WTC11 (cell line): ENCODE data around the gene SEMA7A. TPM values are rescaled to one million over a fixed set of nuclear protein-coding genes. Genes with fewer than 3 reads are reported as not detected.

Experiments
- ATAC-seq: fragments of 200-7000 bp; cut with Tn5 transposase; 2 replicates; pipeline ENCODE4 v1.10.0; 2021; ENCODE audit warnings: mild to moderate bottlenecking, moderate library complexity
- CTCF ChIA-PET: fragments of 300-600 bp; sonication (Branson Sonifier 250); formaldehyde crosslinking; loops from one replicate; lab custom pipeline; 2021; ENCODE audit warnings: antibody characterized with exemption; lab: Charles Lee
- POLR2A ChIA-PET: fragments of 350-600 bp; sonication (Branson Sonifier 250); formaldehyde crosslinking; loops from one replicate; lab custom pipeline; 2021; ENCODE audit warnings: antibody characterized with exemption; lab: Charles Lee
- DNase-seq: peaks from one replicate; pipeline ENCODE4 v3.0.0; 2021; ENCODE audit warnings: low spot score
- H3K27ac Mint-ChIP-seq: 2 replicates; pipeline ENCODE4 v1.8.0; 2021; ENCODE audit warnings: mixed read lengths
- H3K27me3 Mint-ChIP-seq: 2 replicates; pipeline ENCODE4 v1.8.0; 2021; ENCODE audit warnings: low read depth, mild to moderate bottlenecking, moderate library complexity, mixed read lengths
- H3K36me3 Mint-ChIP-seq: 2 replicates; pipeline ENCODE4 v1.8.0; 2021; ENCODE audit warnings: mixed read lengths
- H3K4me1 Mint-ChIP-seq: 2 replicates; pipeline ENCODE4 v1.8.0; 2022; ENCODE audit warnings: mixed read lengths
- H3K4me3 Mint-ChIP-seq: 2 replicates; pipeline ENCODE4 v1.8.0; 2021; ENCODE audit warnings: mild to moderate bottlenecking, moderate library complexity, mixed read lengths
- H3K9me3 Mint-ChIP-seq: 2 replicates; pipeline ENCODE4 v1.8.0; 2021; ENCODE audit warnings: mixed read lengths
- ATF1 ChIP-seq: sonication (generic); formaldehyde crosslinking; IDR thresholded peaks from 2 replicates; pipeline ENCODE4 v1.8.1; 2023; ENCODE audit warnings: mild to moderate bottlenecking, moderate library complexity, missing genetic modification reagents
- ATF2 ChIP-seq: sonication (generic); formaldehyde crosslinking; IDR thresholded peaks from 2 replicates; pipeline ENCODE4 v1.8.1; 2022; ENCODE audit warnings: low read depth, missing genetic modification reagents, borderline replicate concordance
- CBFB ChIP-seq: sonication (generic); formaldehyde crosslinking; IDR thresholded peaks from 2 replicates; pipeline ENCODE4 v1.8.1; 2022; ENCODE audit warnings: mild to moderate bottlenecking, low read depth, missing genetic modification reagents
- E2F1 ChIP-seq: sonication (generic); formaldehyde crosslinking; IDR thresholded peaks from 2 replicates; pipeline ENCODE4 v1.8.0; 2022; ENCODE audit warnings: mild to moderate bottlenecking, missing genetic modification reagents
- E2F4 ChIP-seq: sonication (generic); formaldehyde crosslinking; IDR thresholded peaks from 2 replicates; pipeline ENCODE4 v1.8.1; 2022; ENCODE audit warnings: low read depth, mild to moderate bottlenecking, moderate library complexity, missing genetic modification reagents, borderline replicate concordance
- GRHL2 ChIP-seq: fragments of 250-450 bp; sonication (Bioruptor Pico); IDR thresholded peaks from 2 replicates; pipeline ENCODE4 v1.8.0; 2022; ENCODE audit warnings: mild to moderate bottlenecking, moderate library complexity; ENCODE audit not compliant: insufficient replicate concordance, severe bottlenecking
- JAZF1 ChIP-seq: fragments of 250-450 bp; sonication (Bioruptor Pico); IDR thresholded peaks from 2 replicates; pipeline ENCODE4 v1.9.0; 2021; ENCODE audit warnings: moderate library complexity, mild to moderate bottlenecking, inconsistent platforms
- NFYB ChIP-seq: sonication (generic); formaldehyde crosslinking; conservative IDR thresholded peaks from 2 replicates; pipeline ENCODE4 v1.8.0; 2022; ENCODE audit warnings: low read depth, missing genetic modification reagents
- SOX15 ChIP-seq: fragments of 250-450 bp; sonication (Bioruptor Pico); IDR thresholded peaks from 2 replicates; pipeline ENCODE4 v1.9.0; 2021; ENCODE audit warnings: mild to moderate bottlenecking
- SP1 ChIP-seq: sonication (generic); formaldehyde crosslinking; conservative IDR thresholded peaks from 2 replicates; pipeline ENCODE4 v1.8.1; 2022; ENCODE audit warnings: missing genetic modification reagents
- TEAD4 ChIP-seq: sonication (generic); formaldehyde crosslinking; IDR thresholded peaks from 2 replicates; pipeline ENCODE4 v1.8.0; 2022; ENCODE audit warnings: mild to moderate bottlenecking, missing genetic modification reagents
- ZNF219 ChIP-seq: sonication (generic); formaldehyde crosslinking; IDR thresholded peaks from 2 replicates; pipeline ENCODE4 v1.8.0; 2023; ENCODE audit warnings: missing genetic modification reagents, mild to moderate bottlenecking, borderline replicate concordance
- ZNF263 ChIP-seq: sonication (generic); formaldehyde crosslinking; IDR thresholded peaks from 2 replicates; pipeline ENCODE4 v1.8.1; 2022; ENCODE audit warnings: low read depth, mild to moderate bottlenecking, moderate library complexity, missing genetic modification reagents
- ZNF416 ChIP-seq: fragments of 250-450 bp; sonication (Bioruptor Pico); IDR thresholded peaks from 2 replicates; pipeline ENCODE4 v1.9.0; 2021; ENCODE audit warnings: mild to moderate bottlenecking, inconsistent platforms
- ZNF423 ChIP-seq: fragments of 250-450 bp; sonication (Bioruptor Pico); IDR thresholded peaks from 2 replicates; pipeline ENCODE4 v2.1.2; 2022; ENCODE audit warnings: mild to moderate bottlenecking, moderate library complexity
- total RNA-seq: library from RNA; stranded (reverse); gene quantifications from 3 replicates; pipeline ENCODE4 v1.2.3, GENCODE V29; 2021
- TF ChIP-seq, protein P1 (sequence below): fragments of 250-450 bp; sonication (Bioruptor Pico); IDR thresholded peaks from 2 replicates; pipeline ENCODE4 v1.9.0; 2021; ENCODE audit warnings: mild to moderate bottlenecking, borderline replicate concordance

Gene SEMA7A
- total RNA-seq, 1 experiment from 2014 or later: 17.9 TPM

DNA sequence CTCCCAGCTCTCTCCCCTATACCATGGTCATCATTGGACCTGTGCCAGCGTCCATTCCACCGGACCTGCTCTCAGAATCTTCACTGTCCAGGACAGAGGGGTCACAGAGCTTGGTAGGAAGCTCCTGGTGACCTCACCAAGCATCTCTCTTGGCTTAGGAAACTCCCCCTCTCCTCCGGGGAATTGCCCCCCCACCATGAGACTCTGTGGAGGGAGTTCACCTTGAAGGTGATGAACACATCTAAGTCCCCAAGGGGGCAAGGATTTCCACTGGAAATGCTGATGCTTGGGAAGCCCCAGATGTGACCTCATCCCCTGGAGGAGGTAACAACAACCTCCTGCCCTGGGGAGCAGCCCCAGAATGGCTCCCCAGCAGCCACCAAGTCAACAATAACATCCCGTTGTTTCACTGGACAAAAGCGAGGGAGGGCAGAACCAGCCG, 3.2 kb downstream of the SEMA7A start:
- Mint-ChIP-seq H3K4me3 (no peak overlapping the region), H3K27ac (no peak overlapping the region), H3K27me3 (peaks cover 24% of the 10 kb centered on the region), H3K36me3 (no peaks in the 10 kb centered on the region), H3K4me1 (peaks cover 47% of the 10 kb centered on the region), H3K9me3 (no peaks in the 10 kb centered on the region)
- DNase-seq (no peak), ATAC-seq (no peak)
- TF ChIP-seq E2F1 (no peak), ATF1 (CRISPR knock-in tag) (no peak), ATF2 (CRISPR knock-in tag) (no peak), SP1 (CRISPR knock-in tag) (no peak), JAZF1 (CRISPR knock-in tag) (no peak), ZNF416 (CRISPR knock-in tag) (no peak), E2F4 (CRISPR knock-in tag) (no peak), ZNF423 (no peak), ZNF263 (no peak), ZNF219 (CRISPR knock-in tag) (no peak)
- ChIA-PET CTCF (interaction anchor here (1.0 to 5.6 kb wide), 3 partner anchors 49 to 57 kb away, joined by 3 to 29 read pairs (median 21); no protein-coding TSS in a partner anchor), POLR2A (no interaction called here)

GRCh38 chr15:74429781-74430400, 3.9 kb downstream of the SEMA7A start:
- TF ChIP-seq TEAD4 (CRISPR knock-in tag): no peak
- TF ChIP-seq, all 79 proteins: peak for 0
- Mint-ChIP-seq H3K4me1 (peaks cover 44% of the 10 kb centered on the region), H3K27me3 (peaks cover 18% of the 10 kb centered on the region), H3K9me3 (no peaks in the 10 kb centered on the region), H3K4me3 (no peak overlapping the region), H3K36me3 (no peaks in the 10 kb centered on the region), H3K27ac (no peak overlapping the region)
- DNase-seq: no peak
- POLR2A ChIA-PET: no interaction called here
- CTCF ChIA-PET: interaction anchor here (1.5 to 5.6 kb wide), 3 partner anchors 9 to 56 kb away, joined by 7 to 29 read pairs (median 21); no protein-coding TSS in a partner anchor
- no peak for ATAC-seq

DNA sequence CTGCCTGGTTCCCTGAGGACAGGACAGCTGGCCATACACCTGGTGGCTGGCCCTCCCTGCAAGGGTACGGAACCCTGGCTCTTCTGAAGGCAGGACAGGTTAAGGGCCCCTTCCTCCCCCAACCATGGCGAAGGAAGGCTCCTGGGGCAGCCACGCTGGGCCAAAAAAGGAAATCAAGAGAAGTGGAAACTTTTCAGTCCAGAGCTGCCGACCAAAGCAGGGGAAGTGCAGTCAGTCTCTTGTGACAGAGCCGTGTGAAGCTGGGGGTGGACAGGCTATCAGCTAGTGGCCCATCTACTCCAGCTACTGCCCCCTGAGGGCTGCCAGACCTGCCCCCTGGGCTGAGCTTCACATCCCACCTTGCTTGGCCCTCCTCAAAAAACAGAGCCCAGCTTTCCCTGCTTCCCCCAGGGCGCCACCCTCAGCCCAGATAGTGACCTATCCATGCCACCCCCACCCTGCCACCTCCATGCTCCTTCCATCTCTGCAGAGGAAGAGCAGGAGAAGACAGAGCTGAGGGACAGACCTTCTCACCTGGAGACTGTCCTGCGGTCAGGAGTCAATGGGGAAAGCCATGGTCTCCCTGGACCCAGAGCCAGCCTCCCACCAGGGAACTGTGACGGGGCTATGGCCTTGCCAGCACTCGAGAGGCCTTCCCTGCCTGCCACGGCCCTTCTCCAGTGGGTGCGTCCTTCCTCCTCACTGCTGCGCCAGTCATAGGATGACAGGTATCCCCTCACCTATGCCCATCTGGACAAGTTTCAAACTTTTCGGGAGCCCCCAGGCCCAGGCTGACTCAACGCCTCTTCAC, 4.6 kb downstream of the SEMA7A start:
- no peak for ATAC-seq
- H3K36me3 Mint-ChIP-seq: no peaks in the 10 kb centered on the region
- peaks cover 41% of the 10 kb centered on the region for H3K4me1 Mint-ChIP-seq
- no peak overlapping the region for H3K27ac Mint-ChIP-seq
- TF ChIP-seq GRHL2 (no peak), CBFB (CRISPR knock-in tag) (no peak), SOX15 (CRISPR knock-in tag) (no peak), NFYB (no peak)
- TF ChIP-seq, protein P1, sequence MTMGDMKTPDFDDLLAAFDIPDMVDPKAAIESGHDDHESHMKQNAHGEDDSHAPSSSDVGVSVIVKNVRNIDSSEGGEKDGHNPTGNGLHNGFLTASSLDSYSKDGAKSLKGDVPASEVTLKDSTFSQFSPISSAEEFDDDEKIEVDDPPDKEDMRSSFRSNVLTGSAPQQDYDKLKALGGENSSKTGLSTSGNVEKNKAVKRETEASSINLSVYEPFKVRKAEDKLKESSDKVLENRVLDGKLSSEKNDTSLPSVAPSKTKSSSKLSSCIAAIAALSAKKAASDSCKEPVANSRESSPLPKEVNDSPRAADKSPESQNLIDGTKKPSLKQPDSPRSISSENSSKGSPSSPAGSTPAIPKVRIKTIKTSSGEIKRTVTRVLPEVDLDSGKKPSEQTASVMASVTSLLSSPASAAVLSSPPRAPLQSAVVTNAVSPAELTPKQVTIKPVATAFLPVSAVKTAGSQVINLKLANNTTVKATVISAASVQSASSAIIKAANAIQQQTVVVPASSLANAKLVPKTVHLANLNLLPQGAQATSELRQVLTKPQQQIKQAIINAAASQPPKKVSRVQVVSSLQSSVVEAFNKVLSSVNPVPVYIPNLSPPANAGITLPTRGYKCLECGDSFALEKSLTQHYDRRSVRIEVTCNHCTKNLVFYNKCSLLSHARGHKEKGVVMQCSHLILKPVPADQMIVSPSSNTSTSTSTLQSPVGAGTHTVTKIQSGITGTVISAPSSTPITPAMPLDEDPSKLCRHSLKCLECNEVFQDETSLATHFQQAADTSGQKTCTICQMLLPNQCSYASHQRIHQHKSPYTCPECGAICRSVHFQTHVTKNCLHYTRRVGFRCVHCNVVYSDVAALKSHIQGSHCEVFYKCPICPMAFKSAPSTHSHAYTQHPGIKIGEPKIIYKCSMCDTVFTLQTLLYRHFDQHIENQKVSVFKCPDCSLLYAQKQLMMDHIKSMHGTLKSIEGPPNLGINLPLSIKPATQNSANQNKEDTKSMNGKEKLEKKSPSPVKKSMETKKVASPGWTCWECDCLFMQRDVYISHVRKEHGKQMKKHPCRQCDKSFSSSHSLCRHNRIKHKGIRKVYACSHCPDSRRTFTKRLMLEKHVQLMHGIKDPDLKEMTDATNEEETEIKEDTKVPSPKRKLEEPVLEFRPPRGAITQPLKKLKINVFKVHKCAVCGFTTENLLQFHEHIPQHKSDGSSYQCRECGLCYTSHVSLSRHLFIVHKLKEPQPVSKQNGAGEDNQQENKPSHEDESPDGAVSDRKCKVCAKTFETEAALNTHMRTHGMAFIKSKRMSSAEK (CRISPR knock-in tag): no peak
- TF ChIP-seq, all 79 proteins: peak for 0
- no peaks in the 10 kb centered on the region for H3K9me3 Mint-ChIP-seq
- H3K27me3 Mint-ChIP-seq: peaks cover 12% of the 10 kb centered on the region
- ChIA-PET POLR2A (no interaction called here), CTCF (interaction anchor here (1.5 to 5.6 kb wide), 3 partner anchors 9 to 56 kb away, joined by 7 to 29 read pairs (median 21); no protein-coding TSS in a partner anchor)
- H3K4me3 Mint-ChIP-seq: no peak overlapping the region
- DNase-seq: no peak
